LNCaP clone FGC (cell line): ENCODE measurements around the gene OXER1.
A peak's percentile ranks its signal among the peaks of the same experiment; 100 is the strongest.

Source experiments
- DNase-seq: peaks from one replicate; pipeline ENCODE4 v3.0.0-alpha.2; 2011; ENCODE audit warnings: low read depth
- H3K4me3 ChIP-seq: 2 replicates; pipeline ENCODE4 v1.5.1; 2011; ENCODE audit warnings: mild to moderate bottlenecking, low read depth, low read length, control low read depth
- CTCF ChIP-seq: IDR thresholded peaks from 2 replicates; pipeline ENCODE4 v1.5.1; 2012; ENCODE audit warnings: mild to moderate bottlenecking; ENCODE audit not compliant: control insufficient read depth, insufficient read depth; ENCODE audit errors: extremely low read depth

Gene OXER1

GRCh38 chr2:42788882-42789281, 24.9 kb upstream of the OXER1 start:
- no peak overlapping the region for H3K4me3 ChIP-seq
- DNase-seq: no peak
- TF ChIP-seq CTCF: no peak

- DNase-seq: no peak
Measured at GRCh38 chr2:42788478-42788793, 24.5 kb upstream of the OXER1 start.

GRCh38 chr2:42787788-42788477, 24.0 kb upstream of the OXER1 start:
- no peak overlapping the region for H3K4me3 ChIP-seq
- DNase-seq: no peak
- TF ChIP-seq CTCF: no peak

More at GRCh38 chr2:42788478-42788793, 24.5 kb upstream of the OXER1 start:
- no peak for TF ChIP-seq CTCF
- H3K4me3 ChIP-seq: no peak overlapping the region

GRCh38 chr2:42787424-42787787, 23.5 kb upstream of the OXER1 start:
- TF ChIP-seq CTCF: no peak
- no peak overlapping the region for H3K4me3 ChIP-seq
- DNase-seq: peak; percentile 35

- no peak for DNase-seq
Measured at GRCh38 chr2:42786561-42787345, 22.8 kb upstream of the OXER1 start.

GRCh38 chr2:42784204-42784880, 20.4 kb upstream of the OXER1 start:
- H3K4me3 ChIP-seq: no peak overlapping the region
- DNase-seq: no peak
- TF ChIP-seq CTCF: no peak

More at GRCh38 chr2:42786561-42787345, 22.8 kb upstream of the OXER1 start:
- no peak for TF ChIP-seq CTCF
- no peak overlapping the region for H3K4me3 ChIP-seq
